GM21423 (cell line): ENCODE results near the gene RND1.

Experiments
- ATAC-seq: cut with Tn5 transposase; IDR thresholded peaks from one replicate; pipeline ENCODE4 v1.9.1; 2021; ENCODE audit warnings: mild to moderate bottlenecking, moderate library complexity; ENCODE audit not compliant: unreplicated experiment

RND1 gene

GRCh38 chr12:48813465-48814261 lies 52.0 kb downstream of the RND1 start:
- no peak for ATAC-seq

GRCh38 chr12:48812389-48812788 lies 53.3 kb downstream of the RND1 start:
- ATAC-seq = no peak

GRCh38 chr12:48811437-48812090 lies 54.1 kb downstream of the RND1 start:
- no peak for ATAC-seq

- no peak for ATAC-seq
These were observed 54.7 kb downstream of the RND1 start for GRCh38 chr12:48810903-48811431.

GRCh38 chr12:48807981-48808380 lies 57.7 kb downstream of the RND1 start:
- ATAC-seq = no peak
